GM18505 (cell line): ENCODE results near the gene TTPAL.

Experiments used
- ATAC-seq: cut with Tn5 transposase; IDR thresholded peaks from one replicate; pipeline ENCODE4 v1.9.1; 2021; ENCODE audit not compliant: unreplicated experiment
- POLR2A ChIP-seq: IDR thresholded peaks from 4 replicates; pipeline ENCODE4 v1.6.1; 2011; ENCODE audit warnings: borderline replicate concordance; ENCODE audit not compliant: insufficient read depth, insufficient read length; ENCODE audit errors: extremely low read depth

The TTPAL gene

GRCh38 chr20:44433751-44434538 is 41.7 kb upstream of the TTPAL start:
- no peak for ATAC-seq
- no peak for TF ChIP-seq POLR2A

GRCh38 chr20:44435630-44436335 is 39.9 kb upstream of the TTPAL start:
- no peak for TF ChIP-seq POLR2A
- no peak for ATAC-seq

- TF ChIP-seq POLR2A: no peak
Observed at GRCh38 chr20:44436393-44436792, 39.3 kb upstream of the TTPAL start.

GRCh38 chr20:44437497-44437896 is 38.2 kb upstream of the TTPAL start:
- no peak for TF ChIP-seq POLR2A
- no peak for ATAC-seq

More at GRCh38 chr20:44436393-44436792, 39.3 kb upstream of the TTPAL start:
- ATAC-seq: no peak

- ATAC-seq: no peak
- TF ChIP-seq POLR2A: no peak
Observed at GRCh38 chr20:44438782-44439181, 36.9 kb upstream of the TTPAL start.

GRCh38 chr20:44439318-44439717 is 36.4 kb upstream of the TTPAL start:
- no peak for TF ChIP-seq POLR2A
- ATAC-seq: no peak

GRCh38 chr20:44442298-44443070 is 33.2 kb upstream of the TTPAL start:
- no peak for TF ChIP-seq POLR2A
- ATAC-seq: no peak

GRCh38 chr20:44445742-44446710 is 29.6 kb upstream of the TTPAL start:
- no peak for TF ChIP-seq POLR2A
- ATAC-seq: no peak

- no peak for ATAC-seq
- TF ChIP-seq POLR2A: no peak
Observed at GRCh38 chr20:44447827-44448419, 27.8 kb upstream of the TTPAL start.

GRCh38 chr20:44448753-44449546 is 26.7 kb upstream of the TTPAL start:
- TF ChIP-seq POLR2A: no peak
- no peak for ATAC-seq

- no peak for ATAC-seq
- no peak for TF ChIP-seq POLR2A
Observed at GRCh38 chr20:44449864-44450263, 25.8 kb upstream of the TTPAL start.

- no peak for TF ChIP-seq POLR2A
- ATAC-seq: no peak
Observed at GRCh38 chr20:44450281-44450889, 25.3 kb upstream of the TTPAL start.
